GM18870 (cell line): ENCODE results near the gene IL12A.

Source experiments
- ATAC-seq: cut with Tn5 transposase; IDR thresholded peaks from one replicate; pipeline ENCODE4 v1.9.1; 2021; ENCODE audit warnings: moderate library complexity; ENCODE audit not compliant: unreplicated experiment

Gene IL12A

GRCh38 chr3:159988617-159989271 is at the start of gene IL12A:
Gene IL12A, plus strand, starts transcription at chr3:159988835.
- peak; percentile 93 for ATAC-seq

GRCh38 chr3:159941038-159942000 is 47.3 kb upstream of the IL12A start:
- peak; percentile 77 for ATAC-seq

- no peak for ATAC-seq
Observed at GRCh38 chr3:159944781-159945180, 43.9 kb upstream of the IL12A start.

- no peak for ATAC-seq
Observed at GRCh38 chr3:159945930-159946329, 42.7 kb upstream of the IL12A start.

GRCh38 chr3:159947220-159947619 is 41.4 kb upstream of the IL12A start:
- no peak for ATAC-seq

GRCh38 chr3:159948429-159949144 is 40.0 kb upstream of the IL12A start:
- no peak for ATAC-seq

- peak; percentile 83 for ATAC-seq
Observed at GRCh38 chr3:159950156-159950898, 38.3 kb upstream of the IL12A start.

- no peak for ATAC-seq
Observed at GRCh38 chr3:159951540-159951939, 37.1 kb upstream of the IL12A start.

GRCh38 chr3:159953325-159954085 is 35.1 kb upstream of the IL12A start:
- no peak for ATAC-seq

GRCh38 chr3:159960188-159961148 is 28.2 kb upstream of the IL12A start:
- ATAC-seq, result no peak

- peak; percentile 100 for ATAC-seq
Observed at GRCh38 chr3:159964166-159964973, 24.3 kb upstream of the IL12A start.

GRCh38 chr3:159971311-159971710 is 17.3 kb upstream of the IL12A start:
- no peak for ATAC-seq

- ATAC-seq, result no peak
Observed at GRCh38 chr3:159977295-159977694, 11.3 kb upstream of the IL12A start.

- ATAC-seq, result peak; percentile 84
Observed at GRCh38 chr3:159978353-159978752, 10.3 kb upstream of the IL12A start.

GRCh38 chr3:159978918-159979703 is 9.5 kb upstream of the IL12A start:
- ATAC-seq, result no peak

- no peak for ATAC-seq
Observed at GRCh38 chr3:159982442-159982974, 6.1 kb upstream of the IL12A start.

GRCh38 chr3:159987291-159987711 is 1.3 kb upstream of the IL12A start:
- ATAC-seq, result no peak
